ENCODE results near the gene NGF. TPM values are rescaled to one million over a fixed set of nuclear protein-coding genes. Genes with fewer than 3 reads are reported as not detected.
"Not testable (repeated sequence)": the region's sequence is repeated elsewhere in the genome, so short reads cannot be mapped to it uniquely, and the experiment has no call there.

Gene NGF
- total RNA-seq = 2.1 TPM
- long read RNA-seq, transcript NGF-201 (3 exons, 1,047 nt) = major isoform, 5 of 12 reads
- long read RNA-seq, partial matches to known transcripts = 1 of 12 reads
- long read RNA-seq, other reads (novel, unspliced or antisense) = 6 of 12 reads

DNA sequence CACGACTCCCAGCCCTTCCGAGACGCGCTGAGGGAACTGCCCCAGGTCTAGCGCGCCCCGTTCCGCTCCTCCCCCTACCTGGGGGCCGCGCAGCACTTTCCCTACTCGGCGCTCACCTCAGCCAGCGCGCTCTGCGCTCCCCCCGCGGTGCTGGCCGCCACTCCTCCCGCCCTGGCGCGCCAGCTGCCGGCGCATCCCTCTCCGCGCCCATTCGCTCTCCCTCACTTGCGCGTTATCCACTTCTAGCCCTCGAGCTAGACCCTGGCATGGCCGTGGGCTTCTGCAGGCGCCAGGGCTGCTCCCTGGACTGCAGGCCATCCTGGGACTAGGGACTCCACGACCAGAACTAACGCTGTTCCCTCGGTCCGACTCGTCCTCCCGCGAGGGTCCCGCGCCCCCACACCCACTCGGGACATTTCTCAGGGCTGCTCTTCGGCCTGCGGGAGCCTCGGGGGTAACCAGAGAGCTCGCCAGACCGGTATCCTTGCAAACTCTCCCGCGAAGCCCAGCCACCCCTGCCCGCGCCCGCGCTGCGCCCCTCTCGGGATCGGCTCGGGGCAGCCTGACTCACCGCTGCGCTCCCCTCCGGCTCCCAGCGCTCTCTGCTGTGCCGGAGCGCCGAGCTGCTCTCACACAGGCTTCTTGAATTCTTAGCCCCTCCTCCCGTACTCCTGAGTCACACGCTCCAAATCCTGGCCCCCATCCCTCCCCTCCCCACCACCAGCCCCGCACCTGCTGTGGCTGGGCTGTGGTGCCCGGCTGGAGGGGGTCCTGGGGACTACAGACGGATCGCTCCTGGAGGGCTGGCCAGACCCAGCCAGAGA is at the start of gene NGF:
TSS of gene NGF (minus strand) at position 617 of the 824 bp plus-strand sequence. CDS start 51,454 bp downstream, outside the sequence.
- intact Hi-C loops (cut with DNase I) = loop anchor here (5.0 kb wide), 1 partner anchor 89 kb away; no protein-coding TSS in a partner anchor
- no peak for DNase-seq (ENCODE audit: low spot score)

DNA sequence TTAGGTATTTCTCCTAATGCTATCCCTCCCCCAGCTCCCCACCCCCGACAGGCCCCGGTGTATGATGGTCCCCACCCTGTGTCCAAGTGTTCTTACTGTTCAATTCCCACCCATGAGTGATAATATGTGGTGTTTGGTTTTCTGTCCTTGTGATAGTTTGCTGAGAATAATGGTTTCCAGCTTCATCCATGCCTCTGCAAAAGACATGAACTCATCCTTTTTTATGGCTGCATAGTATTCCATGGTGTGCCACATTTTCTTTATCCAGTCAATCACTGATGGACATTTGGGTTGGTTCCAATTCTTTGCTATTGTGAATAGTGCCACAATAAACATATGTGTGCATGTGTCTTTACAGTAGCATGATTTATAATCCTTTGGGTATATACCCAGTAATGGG is 45.4 kb upstream of the NGF start:
- DNase-seq (ENCODE audit: low spot score); intact Hi-C loops (cut with DNase I): not testable (repeated sequence)

DNA sequence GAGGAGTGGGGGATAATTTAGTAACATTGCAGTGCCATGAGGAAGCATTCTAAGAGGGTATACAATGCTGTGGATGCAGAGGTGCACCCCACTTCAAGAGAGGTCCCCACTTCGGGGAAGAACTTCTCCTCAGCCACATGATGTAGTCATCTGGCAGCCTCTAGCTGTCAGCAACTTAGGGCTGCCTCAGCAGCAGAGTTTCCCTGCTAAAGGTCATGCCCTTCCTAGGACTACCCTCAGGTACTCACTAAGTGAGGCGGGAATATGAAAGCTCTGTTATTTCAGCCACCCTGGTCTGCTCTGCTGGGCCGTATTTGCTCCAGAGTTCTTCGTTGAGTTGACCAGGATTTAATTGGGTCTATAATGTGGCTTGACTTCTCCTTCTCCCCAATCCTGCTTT is 41.9 kb upstream of the NGF start:
- no peak for DNase-seq (ENCODE audit: low spot score)
- intact Hi-C loops (cut with DNase I) = no loop called here

DNA sequence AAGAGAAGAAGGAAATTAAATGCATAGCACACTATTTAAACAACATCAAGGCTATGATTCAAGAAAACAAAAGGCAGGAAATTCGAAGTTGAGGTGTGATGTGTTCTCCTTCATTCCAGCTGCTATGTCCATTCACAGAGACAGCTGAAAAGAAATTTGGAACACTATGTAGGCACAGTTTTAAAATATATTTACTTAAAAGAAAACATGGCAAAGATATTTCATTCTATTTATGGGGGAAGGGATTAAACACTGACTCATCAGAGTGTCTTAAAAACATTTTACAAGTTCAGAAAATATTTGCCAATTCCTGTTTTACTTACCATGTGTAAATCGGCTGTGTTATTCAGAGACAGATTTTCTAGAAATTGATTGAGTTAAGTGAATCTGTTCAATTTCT is 39.4 kb upstream of the NGF start:
- intact Hi-C loops (cut with DNase I) = no loop called here
- no peak for DNase-seq (ENCODE audit: low spot score)

- intact Hi-C loops (cut with DNase I) = no loop called here
- no peak for DNase-seq (ENCODE audit: low spot score)
These were observed 36.5 kb upstream of the NGF start for GRCh38 chr1:115374598-115374997.

- DNase-seq (ENCODE audit: low spot score) = no peak
- intact Hi-C loops (cut with DNase I) = no loop called here
These were observed 35.3 kb upstream of the NGF start for GRCh38 chr1:115373305-115373704.

DNA sequence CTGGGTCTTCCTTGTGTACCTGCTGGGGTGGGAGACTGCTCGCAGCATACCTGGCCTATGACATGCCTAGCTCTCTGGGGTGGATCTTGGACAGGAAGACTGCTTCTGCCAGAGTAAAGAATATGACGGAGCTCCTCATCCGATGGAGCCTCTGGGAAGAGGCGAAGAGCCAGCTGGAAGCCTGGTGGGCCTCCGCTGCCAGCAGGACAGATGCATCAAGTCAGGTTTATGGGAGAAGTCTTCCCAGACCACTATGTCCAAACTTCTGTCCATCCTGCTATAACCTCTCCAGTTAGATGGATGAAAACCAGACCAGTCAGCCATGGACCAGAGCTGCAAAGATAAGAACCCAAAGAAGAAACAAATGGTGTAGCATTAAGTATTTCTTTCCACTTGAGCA is 27.7 kb upstream of the NGF start:
- DNase-seq (ENCODE audit: low spot score) = no peak
- intact Hi-C loops (cut with DNase I) = loop anchor here (2.0 kb wide), 1 partner anchor 43 kb away; no protein-coding TSS in a partner anchor

GRCh38 chr1:115364780-115365155 is 26.7 kb upstream of the NGF start:
- DNase-seq (ENCODE audit: low spot score) = no peak
- intact Hi-C loops (cut with DNase I) = loop anchor here (2.0 to 5.0 kb wide), 2 partner anchors 44 to 98 kb away; no protein-coding TSS in a partner anchor

DNA sequence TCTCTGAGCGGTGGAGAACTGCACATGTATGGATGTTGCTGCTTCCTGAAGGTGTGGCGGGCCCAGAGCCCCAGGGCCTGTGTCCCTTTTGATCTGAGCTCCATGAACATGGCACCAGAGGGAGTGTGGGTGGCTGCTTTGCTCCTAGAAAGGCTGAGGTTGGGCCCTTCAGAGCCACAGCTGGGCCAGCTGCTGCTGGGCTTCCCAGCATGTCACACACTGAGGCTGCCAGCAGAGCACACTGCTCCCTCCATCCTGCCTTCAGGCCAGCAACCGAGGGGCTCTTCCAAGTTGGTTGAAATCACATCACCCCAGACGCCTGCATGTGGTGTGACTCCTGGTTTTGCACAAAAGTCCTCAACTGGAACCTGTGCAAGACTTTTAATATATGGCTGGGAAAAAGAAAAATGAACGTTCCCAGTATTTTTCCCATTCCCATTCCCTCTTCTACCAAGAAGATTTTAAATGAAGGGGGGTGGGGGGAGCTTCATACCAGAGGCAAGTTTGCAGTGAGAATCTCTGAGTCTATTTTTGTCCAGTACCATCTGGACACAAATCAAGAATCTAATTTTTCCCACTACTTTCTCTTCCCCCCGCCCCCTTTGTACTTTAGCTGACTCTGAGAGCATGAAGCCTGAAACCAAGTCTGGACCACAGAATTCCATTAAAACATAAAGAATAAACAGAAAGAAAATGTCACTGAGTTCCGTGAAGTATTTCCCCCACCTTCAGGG is 26.2 kb upstream of the NGF start:
- intact Hi-C loops (cut with DNase I) = loop anchor here (2.0 to 5.0 kb wide), 2 partner anchors 45 to 98 kb away; no protein-coding TSS in a partner anchor
- no peak for DNase-seq (ENCODE audit: low spot score)

DNA sequence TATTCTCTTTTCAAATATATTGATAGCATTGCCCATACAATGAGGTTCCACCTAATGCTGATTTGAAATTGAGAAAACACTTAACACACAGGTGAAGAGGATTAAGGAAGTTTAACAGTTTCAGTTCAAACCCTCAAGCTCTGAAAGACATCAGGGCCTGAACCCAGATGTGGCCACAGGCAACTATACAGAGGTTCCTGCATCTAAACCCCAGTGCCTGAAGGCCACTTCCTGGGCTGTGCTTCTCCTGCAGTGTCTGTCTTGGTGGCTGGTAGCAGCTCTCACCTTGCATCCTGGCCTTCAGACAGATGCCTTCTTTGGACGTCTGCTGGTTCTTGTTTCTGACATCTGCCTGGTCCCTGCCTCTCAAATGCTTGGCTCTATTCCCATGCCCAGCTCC is 25.1 kb upstream of the NGF start:
- no peak for DNase-seq (ENCODE audit: low spot score)
- intact Hi-C loops (cut with DNase I) = loop anchor here (1.0 to 5.0 kb wide), 2 partner anchors 99 to 227 kb away; no protein-coding TSS in a partner anchor

GRCh38 chr1:115360505-115361129 is 22.6 kb upstream of the NGF start:
- not testable (repeated sequence) for DNase-seq (ENCODE audit: low spot score)
- intact Hi-C loops (cut with DNase I) = loop anchor here (5.0 kb wide), 1 partner anchor 102 kb away; no protein-coding TSS in a partner anchor

GRCh38 chr1:115359787-115360452 is 21.9 kb upstream of the NGF start:
- intact Hi-C loops (cut with DNase I) = loop anchor here (5.0 kb wide), 1 partner anchor 102 kb away; no protein-coding TSS in a partner anchor
- DNase-seq (ENCODE audit: low spot score) = not testable (repeated sequence)

GRCh38 chr1:115356356-115356755 is 18.3 kb upstream of the NGF start:
- intact Hi-C loops (cut with DNase I) = no loop called here
- DNase-seq (ENCODE audit: low spot score) = no peak

DNA sequence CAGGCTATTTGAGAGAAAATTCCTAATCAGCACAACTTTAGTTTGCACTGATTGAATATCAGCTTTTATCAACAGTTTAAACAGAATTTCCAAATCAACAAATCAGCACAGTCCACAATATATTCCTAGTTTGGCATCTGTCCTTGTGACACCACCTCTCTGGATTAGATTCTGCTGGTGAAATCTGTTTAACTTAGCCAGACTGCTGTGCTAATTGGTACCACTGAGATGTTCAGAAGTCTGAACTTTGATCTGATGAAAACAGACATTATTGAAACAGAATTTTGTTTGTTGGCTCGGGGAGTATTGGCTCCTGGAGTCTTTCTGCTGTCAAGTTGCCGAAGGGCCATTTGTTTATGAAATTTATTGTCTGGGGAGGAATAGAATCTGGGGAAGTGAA is 17.0 kb upstream of the NGF start:
- no peak for DNase-seq (ENCODE audit: low spot score)
- intact Hi-C loops (cut with DNase I) = no loop called here

- DNase-seq (ENCODE audit: low spot score) = no peak
- intact Hi-C loops (cut with DNase I) = no loop called here
These were observed 13.1 kb upstream of the NGF start for GRCh38 chr1:115351143-115351542.

GRCh38 chr1:115348636-115349035 is 10.6 kb upstream of the NGF start:
- intact Hi-C loops (cut with DNase I) = no loop called here

DNA sequence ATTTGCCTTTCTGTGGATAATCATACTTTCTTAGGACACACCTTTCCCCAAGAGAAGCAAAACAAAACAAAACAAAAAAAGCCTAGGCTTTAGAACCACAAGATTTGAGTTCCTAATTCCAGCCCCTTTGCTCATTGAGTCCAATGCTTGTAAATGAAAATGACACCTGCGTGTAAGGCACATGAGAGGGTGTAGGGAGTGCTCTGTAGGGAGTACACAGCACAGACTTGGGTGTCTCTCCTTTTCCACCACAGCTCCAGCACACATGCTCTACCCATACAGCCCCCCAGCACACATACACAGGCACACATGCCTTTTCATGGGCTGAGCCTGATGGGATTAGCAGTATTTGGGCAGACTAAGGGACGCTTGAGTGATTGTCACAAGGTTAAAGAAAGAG is 9.2 kb upstream of the NGF start:
- intact Hi-C loops (cut with DNase I) = no loop called here
- DNase-seq (ENCODE audit: low spot score) = no peak

More at GRCh38 chr1:115348636-115349035, 10.6 kb upstream of the NGF start:
- DNase-seq (ENCODE audit: low spot score) = no peak

DNA sequence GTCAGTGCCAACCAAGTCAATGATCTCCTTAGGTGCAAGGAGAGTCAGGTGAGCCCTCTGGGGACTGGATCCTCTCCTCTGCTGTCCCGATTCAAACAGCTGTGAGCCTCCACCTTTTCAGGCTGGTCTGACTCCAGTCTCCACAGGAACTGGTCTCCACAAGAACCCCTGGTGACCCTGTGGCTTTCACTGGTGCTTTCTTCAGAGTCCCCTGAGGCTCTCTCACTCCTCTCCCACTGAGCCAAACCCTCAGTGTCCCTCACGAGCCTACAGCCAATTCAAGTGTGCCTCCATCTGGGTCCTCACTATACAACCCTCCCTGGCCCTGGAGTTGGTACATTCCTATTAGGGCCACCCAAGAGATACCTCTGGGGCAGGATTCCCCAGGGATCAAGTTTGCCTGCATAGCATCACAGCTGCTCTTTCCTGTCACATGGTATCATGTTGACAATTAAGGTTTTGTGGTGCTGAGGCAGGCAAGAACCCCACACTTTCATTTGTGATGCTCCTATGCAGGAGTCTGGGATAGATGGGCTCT is 5.2 kb upstream of the NGF start:
- DNase-seq (ENCODE audit: low spot score) = no peak
- intact Hi-C loops (cut with DNase I) = loop anchor here (5.0 kb wide), 1 partner anchor 201 kb away; no protein-coding TSS in a partner anchor

DNA sequence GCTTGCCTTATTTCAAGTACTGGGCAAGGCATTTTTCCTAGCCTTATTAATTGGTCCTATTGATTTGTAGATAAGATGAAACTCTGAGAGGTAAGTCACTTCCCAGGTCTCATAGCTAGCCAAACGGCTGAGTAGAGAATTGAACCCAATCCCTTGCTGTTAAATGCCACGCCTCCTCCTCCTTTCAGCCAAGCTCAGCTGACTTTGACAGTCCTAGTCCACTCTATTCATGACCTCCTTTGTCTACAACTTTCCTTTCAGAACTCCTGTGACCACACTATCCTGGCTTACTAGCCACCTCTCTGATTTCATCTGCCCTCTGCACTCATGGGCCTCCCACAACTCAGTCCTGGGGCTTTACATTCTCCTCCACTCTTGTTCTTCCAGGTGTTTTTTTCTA is 3.9 kb upstream of the NGF start:
- no peak for DNase-seq (ENCODE audit: low spot score)
- intact Hi-C loops (cut with DNase I) = loop anchor here (5.0 kb wide), 1 partner anchor 200 kb away; no protein-coding TSS in a partner anchor

Measured in cardiac septum (tissue), 1 donor.